ENCODE results near the gene PODXL2.

GRCh38 chr3:127622772-127623576 lies 6.0 kb upstream of the PODXL2 start:
- TF ChIP-seq NFRKB (IDR thresholded peaks at IDR 0.05) (no peak), BHLHE40 (IDR thresholded peaks at IDR 0.05; ENCODE audit: borderline replicate concordance) (no peak), ARNT (IDR thresholded peaks at IDR 0.05) (no peak), SP1 (IDR thresholded peaks at IDR 0.05) (no peak), SUZ12 (IDR thresholded peaks at IDR 0.05) (no peak), ZNF384 (IDR thresholded peaks at IDR 0.05) (no peak), FOXM1 (IDR thresholded peaks at IDR 0.05; ENCODE audit: borderline replicate concordance) (no peak), FOXK2 (IDR thresholded peaks at IDR 0.05) (no peak), FOXA1 (IDR thresholded peaks at IDR 0.05) (no peak)
